Fibroblast of skin of right biceps (primary cell): Measurements from ENCODE around the gene ATXN7L2.
"Not testable (repeated sequence)": the region's sequence is repeated elsewhere in the genome, so short reads cannot be mapped to it uniquely, and the experiment has no call there.

ENCODE experiments used
- DNase-seq: peaks from one replicate; pipeline ENCODE4 v3.0.0-alpha.2; 2013

ATXN7L2 gene, protein sequence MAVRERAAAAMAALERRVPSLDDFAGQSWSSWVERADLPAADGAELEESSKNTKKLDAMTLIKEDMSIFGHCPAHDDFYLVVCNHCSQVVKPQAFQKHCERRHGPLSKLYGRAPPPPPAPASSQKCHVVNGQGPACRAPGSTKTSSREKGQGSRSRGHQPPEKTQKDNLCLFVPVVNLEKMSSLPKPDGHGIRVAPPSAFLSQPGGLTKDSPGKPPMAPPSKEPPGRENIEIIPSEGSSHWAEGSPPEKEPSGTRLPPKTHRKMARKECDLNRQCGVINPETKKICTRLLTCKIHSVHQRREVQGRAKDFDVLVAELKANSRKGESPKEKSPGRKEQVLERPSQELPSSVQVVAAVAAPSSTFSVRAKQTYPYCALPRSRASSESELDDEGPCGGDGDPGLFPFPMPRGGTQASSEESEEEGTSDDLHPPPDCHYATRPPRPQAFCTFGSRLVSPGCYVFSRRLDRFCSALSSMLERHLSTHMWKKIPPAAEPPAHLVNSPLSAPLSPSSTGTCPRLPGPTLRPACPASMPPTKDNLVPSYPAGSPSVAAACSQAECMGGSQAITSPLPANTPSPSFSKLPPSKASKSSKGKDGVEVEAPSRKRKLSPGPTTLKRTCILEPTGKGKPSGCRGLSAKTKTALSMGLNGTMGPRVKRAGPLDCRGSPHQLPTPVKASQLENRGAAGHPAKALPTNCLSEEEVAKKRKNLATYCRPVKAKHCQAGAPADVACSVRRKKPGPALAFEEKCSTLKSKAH

DNA sequence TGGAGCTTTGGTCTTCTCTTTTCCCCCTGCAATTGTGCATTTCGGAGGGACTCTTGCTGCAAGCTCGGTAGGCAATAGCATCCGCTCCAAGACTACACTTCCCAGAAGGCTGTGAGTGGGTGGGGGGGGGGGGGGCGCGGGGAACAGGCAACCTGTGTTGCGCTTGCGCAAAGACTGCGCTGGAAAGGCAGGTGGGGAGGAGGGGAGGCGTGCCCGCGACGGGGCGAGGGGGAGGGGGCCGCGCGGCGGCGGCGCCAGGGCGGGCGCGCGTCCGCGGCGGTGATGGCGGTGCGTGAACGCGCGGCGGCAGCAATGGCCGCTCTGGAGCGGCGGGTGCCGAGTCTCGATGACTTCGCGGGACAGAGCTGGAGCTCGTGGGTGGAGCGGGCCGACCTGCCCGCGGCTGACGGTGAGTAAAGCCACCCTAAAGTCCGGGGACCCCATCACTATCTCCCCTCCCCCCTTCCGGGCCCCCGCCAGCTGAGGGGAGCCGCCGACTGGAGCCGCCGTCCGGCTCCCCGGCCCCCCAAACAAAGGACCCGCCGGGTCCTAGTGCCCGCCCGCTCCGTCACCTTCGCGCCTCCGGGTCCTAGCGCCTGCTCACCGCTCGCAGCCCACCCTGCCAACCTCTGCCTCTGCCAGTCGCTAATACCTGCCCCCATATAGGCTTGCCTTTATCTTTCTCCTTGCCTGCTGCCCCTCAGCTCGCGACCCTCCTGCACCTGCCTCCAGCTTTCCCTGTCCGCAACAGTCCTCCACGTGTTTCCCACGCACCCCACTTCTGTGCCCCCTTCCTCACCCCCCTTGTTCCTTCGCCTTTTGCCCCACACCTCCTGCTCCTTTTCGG, at the start of gene ATXN7L2:
ATXN7L2 (plus strand) TSS at position 234 of the 847 bp plus-strand sequence; CDS start at position 283, 49 bp downstream.
- DNase-seq = peak; percentile 92

DNA sequence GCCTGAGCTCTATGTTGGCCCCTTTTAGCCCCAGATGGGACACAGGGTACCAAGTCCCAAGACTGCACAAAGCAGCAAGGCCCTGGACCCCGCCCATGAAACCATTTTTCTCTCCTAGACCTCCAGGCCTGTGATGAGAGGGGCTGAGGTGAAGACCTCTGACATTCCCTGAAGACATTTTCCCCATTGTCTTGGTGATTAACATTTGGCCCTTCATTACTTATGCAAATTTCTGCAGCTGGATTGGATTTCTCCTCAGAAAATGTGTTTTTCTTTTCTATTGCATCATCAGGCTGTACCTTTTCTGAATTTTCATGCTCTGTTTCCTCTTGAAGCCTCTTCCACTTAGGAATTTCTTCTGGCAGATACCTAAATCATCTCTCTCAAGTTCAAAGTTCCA, 49.2 kb upstream of the ATXN7L2 start:
- no peak for DNase-seq

DNA sequence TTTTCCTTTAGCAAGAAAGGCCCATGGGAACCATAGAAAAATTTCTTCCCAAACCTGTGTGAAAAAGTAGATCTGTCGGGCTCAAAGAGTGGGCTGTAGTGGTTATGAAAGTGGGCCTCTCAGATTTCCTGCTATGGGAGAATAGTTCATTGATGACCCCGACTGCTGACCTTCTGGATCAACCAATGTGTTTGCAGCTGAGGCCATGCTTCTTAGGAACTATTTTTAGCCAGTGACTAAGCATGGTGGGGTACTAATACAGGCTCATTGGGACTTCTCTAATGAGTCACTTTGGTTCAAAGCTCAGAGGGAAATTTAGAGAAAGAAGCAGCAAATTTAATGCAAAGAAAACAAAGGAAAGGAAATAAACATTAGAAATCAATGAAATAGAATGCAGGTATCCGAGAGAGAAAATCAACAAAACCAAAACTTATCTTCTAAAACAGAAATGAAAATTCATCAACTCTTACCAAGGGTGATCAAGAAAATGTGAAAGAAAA, 44.9 kb upstream of the ATXN7L2 start:
- DNase-seq = peak; percentile 93

DNA sequence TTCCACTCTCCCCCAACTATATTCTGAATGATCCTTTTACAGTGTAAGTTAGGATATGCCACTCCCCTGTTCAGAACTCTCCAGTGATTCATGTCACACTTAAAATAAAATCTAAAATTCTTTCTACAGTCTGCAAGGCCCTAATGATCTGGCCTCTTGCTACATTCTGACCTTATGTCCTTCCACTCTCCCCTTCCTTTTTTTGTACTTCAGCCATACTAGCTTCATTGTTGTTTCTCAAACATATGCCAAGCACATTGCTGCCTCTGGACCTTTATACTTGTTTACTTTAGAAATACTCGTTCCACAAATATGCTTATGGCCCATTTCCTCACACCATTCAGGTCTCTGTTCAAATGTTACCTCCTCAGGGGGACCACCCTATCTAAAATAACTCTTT, 42.6 kb upstream of the ATXN7L2 start:
- peak; percentile 19 for DNase-seq

DNA sequence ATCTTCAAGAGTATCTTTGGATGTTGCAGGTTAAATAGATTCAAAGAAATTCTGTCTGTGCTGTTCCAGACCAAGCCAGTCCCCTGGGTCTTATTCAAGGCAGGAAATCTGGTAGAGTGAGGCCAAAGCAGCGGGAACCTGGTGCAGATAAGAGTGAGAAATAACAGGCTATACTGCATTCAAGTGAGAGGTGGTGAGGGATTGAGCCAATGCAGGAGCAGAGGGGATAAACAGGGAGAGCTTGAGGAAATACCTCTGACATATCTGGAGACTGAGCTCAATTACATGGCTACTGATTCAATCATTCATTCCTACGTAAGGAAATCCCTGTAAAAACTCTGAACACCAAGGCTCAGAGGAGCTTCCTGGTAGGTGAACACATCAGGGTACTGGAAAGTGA, 40.2 kb upstream of the ATXN7L2 start:
- no peak for DNase-seq

DNA sequence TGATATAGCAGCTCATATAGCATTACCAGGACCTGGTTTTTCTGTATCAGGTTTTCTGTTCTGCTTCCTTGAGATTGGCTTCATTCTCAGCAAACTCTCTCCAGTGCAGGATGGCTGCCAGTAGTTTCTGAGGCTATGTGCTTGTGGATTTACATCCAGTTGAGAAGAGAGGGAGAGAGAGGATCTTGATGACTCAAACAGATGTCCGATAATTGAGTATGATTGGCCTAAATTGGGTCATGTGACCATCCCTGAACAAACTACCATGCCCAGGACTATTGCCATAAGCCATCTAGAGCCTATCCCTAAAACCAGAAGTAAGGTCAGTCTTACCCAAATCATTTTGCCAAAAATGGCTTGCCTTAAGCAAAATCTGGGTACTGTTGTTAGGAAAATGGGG, 39.4 kb upstream of the ATXN7L2 start:
- DNase-seq = no peak

DNA sequence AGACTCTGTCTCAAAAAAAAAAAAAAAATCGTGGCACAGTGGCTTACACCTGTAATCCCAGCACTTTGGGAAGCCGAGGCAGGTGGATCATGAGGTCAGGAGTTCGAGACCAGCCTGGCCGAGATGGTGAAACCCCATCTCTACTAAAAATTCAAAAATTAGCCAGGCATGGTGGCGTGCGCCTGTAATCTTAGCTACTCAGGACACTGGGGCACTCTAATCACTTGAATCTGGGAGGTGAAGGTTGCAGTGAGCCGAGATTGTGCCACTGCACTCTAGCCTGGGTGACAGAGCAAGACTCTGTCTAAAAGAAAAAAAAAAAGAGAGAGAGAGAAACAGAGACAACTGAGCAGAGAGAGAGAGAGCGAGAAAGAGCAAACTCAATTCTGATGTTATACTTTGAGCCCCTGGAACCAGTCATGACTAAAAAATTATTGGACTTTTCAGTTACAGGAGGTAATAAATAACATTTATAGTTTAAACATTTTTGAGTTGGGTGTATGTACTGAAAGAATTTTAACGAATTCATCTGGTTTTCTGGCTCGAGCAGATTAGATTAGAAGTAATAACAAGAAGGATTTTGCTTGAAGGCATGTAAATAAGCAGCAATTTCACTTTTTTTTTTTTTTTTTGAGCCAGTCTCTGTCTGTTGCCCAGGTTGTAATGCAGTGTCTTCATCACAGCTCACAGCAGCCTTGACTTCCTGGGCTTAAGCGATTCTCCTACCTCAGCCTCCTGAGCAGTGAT, 37.6 kb upstream of the ATXN7L2 start:
- peak; percentile 38 for DNase-seq

DNA sequence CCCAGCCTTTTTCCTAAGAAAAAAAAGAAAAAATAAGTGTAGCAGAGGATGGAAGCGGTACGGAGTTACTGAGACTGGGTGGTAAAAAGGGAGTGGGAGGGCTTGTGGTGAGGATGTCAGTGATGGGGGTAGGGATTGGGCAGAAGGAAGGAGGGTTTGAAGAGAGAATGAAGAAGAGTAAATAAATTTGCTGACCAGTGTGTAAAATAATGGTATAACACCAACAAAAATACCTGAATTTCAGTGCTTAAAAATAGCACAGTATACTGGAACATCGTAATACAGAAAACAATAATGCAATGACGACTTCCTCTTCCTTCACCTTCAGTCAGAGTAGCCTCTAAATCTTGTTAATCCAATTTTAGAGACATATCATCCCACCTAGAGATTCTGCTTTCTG, 36.2 kb upstream of the ATXN7L2 start:
- DNase-seq = no peak

DNA sequence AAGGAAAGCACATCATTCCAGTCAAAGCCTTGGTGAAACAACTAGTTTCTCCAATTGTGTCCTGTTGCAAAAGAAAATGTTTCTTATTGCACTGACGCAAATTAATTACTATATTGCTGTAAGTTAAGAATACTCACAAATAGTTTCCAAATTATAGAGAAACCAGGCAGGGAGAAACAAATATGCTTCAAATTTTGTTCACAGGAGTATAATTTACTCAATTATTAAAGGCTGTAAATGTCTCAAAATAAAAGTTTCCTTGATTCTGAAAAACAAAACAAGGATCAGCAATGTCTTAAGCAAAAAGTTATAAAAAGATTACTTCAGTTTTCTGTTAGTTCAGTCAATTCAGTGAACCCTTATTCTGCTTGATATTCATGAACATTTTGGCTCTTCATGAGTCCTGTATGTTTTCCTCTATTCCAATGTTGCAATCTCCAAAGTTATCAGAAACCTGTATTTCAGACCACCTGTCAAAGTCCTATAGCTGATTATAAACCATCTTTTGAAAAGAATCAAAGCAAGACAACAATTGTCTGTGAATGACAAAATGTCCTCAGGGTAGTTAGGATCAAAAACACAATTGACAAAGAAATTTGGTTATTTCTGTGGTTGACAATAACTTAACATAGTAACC, 29.1 kb upstream of the ATXN7L2 start:
- no peak for DNase-seq

DNA sequence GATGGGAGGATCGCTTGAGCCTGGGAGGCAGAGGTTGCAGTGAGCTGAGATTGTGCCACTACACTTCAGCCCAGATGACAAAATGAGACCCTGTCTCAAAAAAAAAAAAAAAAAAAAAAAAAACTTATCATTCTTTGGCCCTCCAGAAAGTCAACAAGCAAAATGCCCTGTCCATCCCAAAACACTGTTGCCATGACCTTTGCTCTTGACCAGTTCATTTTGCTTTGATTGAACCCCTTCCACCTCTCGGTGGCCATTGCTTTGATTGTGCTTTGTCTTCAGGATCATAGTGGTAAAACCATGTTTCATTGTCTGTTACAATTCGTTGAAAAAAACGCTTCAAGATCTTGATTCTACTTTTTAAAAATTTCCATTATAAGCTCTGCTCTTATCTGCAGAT, 25.9 kb upstream of the ATXN7L2 start:
- no peak for DNase-seq

DNA sequence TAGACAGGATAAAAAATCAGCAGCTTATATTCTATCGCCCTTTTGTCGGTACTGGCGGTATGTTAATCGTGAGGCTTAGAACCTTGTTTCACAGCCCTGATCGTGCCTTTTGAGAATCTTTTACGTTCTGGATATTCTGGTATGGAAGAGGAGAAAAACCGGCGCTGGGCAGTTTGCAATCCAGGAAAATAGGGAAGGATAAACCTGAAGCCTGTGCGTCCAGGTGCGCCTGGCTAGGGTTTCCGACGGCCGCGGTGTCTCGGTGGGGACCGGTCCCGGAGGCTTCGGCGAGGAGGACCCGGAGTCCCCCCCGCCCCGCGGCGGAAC, 17.6 kb upstream of the ATXN7L2 start:
- DNase-seq = no peak

DNA sequence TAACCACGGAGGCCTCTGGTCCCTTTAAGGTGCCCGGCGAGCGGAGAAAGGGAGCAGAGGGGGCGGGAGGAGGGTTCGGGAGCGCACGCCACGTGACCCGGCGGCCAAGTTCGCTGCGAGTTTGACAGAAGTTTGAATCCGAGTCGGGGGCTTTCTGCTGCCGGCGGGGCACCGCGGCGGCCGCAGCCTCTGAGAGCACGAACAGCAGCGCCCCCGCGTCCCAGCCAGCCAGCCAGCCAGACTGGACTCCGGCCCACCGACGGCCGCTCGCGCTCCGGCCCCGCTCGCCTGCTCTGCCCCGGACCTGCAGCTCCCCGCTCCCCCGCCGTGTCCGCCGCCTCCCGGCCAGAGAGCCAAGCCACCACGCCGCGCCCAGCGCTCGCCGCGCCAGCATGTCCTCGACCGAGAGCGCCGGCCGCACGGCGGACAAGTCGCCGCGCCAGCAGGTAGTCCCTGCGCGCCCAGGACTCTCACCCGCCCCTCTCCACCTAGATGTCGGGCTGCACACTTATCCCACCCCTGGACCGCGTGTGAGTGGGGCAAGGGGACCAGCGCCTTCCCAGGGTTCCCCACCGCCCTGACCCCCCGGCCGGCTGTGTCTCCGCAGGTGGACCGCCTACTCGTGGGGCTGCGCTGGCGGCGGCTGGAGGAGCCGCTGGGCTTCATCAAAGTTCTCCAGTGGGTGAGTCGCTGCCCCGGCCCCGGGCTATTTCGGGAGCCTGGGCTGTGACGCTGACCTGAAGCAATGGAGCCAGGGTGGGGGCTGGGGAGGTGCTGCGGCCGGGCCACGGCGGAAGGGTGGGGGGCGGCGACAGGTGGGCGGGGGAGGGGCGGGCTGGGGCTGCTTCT, 17.0 kb upstream of the ATXN7L2 start, which contains the start of gene SYPL2:
SYPL2 (plus strand) TSS at position 95 of the 849 bp plus-strand sequence; CDS start at position 393, 298 bp downstream.
- no peak for DNase-seq

DNA sequence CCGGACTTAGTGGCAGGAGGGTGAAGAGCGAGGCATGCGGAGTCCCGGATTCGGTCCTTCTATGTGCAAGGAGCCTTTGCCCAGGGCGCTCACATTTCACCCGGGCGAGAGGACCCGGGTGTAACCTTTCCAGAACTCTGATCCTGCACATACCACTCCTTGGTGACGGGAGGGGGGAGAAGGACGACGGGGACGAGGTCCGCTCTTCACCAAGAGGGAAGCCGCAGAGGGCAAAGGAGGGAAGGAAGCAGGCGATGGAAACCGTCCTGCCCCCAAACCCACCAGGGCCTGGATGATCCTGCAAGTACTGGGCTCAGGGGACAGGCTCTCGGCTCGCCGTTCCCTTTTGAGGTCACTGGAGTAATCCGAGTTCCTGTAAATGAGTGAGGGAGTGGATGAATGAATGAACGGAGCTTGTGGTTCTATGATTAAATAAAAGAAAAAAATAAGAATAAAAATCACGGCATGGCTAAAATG, 16.4 kb upstream of the ATXN7L2 start:
- DNase-seq = no peak

DNA sequence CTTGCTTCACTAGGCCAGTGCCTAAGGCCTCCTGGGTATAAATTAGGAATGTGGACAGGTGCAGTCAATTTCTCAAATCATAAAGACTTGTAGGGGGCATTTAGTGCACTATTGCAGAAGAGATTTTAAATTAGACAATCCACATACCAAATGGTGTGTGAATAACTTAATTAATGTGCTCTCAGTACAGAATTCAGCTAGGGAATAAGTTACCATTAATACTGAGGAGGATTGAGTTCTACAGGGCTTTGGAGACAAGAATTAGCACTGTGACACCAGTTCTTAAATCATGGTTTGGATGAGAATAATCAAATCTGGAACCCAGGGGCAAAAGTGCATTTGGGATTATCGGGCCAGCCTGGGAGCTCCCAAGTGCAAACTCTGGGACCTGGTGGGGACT, 15.6 kb upstream of the ATXN7L2 start:
- DNase-seq = no peak

DNA sequence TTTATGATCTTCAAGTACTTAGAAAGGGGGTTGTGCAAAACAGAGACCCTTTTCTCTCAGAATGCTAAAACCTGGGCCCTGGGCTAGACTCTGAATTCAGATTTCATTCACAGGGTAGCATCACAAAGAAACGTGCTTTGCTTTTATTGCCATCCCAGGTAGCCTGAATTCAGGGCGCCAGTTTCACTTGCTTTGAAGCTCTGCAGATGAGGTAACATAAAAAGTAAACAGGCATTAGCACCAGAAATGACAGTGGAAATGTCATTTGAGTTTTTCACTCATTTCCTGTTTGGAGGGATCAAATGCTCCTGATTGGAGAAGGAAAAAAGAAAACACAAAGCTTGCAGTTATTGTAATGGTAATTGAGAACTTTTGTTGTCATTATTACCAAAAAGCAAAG, 14.8 kb upstream of the ATXN7L2 start:
- no peak for DNase-seq

DNA sequence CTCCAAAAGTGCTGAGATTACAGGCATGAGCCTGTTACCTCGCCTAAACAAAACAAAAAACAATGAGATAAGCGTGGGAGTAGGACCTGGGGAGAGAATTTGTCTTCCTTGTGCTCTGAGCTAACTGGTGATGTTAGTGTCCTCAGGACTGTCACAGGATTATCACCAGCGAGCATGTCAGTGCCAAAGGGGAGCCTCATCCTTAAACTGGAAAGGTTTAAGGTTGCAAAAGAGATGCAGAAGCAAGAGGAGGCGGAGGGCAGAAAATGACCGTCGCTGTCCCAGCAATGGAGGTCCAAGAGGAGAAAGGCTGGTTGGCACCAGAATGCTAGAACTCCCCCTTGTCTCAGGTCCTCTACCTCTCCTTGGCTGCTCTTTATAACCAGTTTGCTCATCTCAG, 13.5 kb upstream of the ATXN7L2 start:
- no peak for DNase-seq

DNA sequence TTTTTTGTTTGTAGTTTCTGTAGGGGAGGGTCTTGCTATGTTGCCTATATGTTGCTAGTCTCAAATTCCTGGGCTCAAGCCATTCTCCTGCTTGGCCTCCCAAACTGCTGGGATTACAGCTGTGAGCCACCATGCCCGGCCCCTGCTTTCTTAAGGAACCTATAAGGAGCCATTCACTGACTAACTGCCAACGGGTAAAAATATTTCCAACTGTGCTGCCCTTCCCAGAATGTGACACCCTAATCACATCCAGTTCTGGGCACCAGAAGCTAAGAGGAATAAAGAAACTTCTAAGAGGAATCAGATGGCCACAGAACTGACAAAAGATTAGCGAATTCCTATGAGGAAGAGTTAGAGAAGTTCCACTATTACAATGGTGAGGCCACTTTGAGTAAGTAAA, 10.9 kb upstream of the ATXN7L2 start:
- DNase-seq = no peak

DNA sequence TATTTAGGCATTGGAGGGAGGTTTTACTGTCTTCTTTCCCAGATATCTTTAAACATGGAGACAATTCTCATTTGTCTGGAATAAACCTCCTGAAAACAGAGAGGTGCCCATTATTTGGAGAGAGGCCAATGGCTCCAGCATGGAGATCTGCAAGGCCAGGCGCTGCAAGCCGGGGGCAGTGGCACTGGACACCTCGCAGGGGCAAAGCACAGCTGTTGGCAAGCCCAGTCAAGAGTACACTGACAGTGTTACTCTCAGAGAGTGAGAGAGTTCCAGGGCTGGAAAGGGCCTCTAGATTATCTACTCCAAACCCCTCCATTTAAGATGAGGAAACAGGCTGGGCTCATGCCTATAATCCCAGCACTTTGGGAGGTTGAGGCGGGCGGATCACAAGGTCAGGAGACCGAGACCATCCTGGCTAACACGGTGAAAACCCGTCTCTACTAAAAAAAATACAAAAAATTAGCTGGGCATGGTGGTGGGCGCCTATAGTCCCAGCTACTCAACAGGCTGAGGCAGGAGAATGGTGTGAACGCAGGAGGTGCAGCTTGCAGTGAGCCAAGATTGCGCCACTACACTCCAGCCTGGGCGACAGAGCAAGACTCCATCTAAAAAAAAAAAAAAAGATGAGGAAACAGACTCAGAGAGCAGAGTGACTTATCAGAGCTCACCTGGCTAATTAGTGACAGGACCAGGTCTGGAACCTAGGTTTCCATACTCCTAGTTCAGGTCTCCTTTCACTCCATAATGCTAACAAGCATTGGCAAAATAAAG, 10.2 kb upstream of the ATXN7L2 start:
- DNase-seq = not testable (repeated sequence)

DNA sequence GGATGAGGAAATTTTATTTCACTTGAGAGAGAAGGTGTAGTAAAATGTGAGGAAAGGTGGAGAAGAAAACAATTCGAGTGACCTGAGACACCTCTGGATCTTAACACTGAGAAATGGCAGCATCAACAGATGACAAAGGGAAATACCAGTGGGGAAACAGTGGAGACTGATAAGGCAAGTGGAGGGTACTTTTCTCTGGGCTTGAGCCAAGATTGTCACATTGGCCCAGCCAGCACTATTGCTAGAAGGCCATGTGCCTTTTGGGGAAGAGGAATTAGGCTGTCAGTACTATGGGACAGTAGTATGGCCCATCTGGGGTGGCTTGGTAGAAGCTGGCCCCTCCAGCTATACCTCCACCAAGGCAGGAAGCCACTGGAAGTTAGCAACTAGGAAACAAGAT, 9.0 kb upstream of the ATXN7L2 start:
- no peak for DNase-seq

DNA sequence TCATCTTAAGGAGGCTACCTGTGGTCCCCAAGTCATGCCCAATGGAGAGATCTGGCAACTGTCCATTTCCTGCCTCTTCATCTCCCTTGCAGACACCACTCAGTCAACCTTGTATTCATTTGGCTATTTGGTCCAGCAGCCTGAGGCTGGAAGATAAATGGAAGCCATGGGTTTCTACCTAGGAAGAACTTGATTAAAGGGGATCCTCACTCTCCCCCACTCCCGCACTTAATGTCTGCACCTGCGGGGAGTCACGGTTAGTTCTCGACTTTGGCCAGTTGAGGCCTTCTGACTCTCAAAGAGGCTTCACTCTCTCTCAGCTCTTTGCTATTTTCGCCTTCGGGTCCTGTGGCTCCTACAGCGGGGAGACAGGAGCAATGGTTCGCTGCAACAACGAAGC, 8.4 kb upstream of the ATXN7L2 start:
- DNase-seq = no peak
